Endothelial cell (in vitro differentiated cells): Measurements from ENCODE around the gene FBXW8. TPM values are rescaled to one million over a fixed set of nuclear protein-coding genes. Genes with fewer than 3 reads are reported as not detected.

Source experiments
- DNase-seq: peaks from one replicate; pipeline ENCODE4 v3.0.0; 2021; ENCODE audit warnings: low spot score
- H3K27ac Mint-ChIP-seq: one replicate; pipeline ENCODE4 v1.8.0; 2021; ENCODE audit warnings: mixed read lengths, inconsistent platforms; ENCODE audit not compliant: unreplicated experiment
- H3K27me3 Mint-ChIP-seq: one replicate; pipeline ENCODE4 v1.8.0; 2021; ENCODE audit warnings: mild to moderate bottlenecking, moderate library complexity, mixed read lengths, inconsistent platforms; ENCODE audit not compliant: unreplicated experiment
- H3K36me3 Mint-ChIP-seq: one replicate; pipeline ENCODE4 v1.8.0; 2021; ENCODE audit warnings: mild to moderate bottlenecking, low read depth, mixed read lengths, inconsistent platforms; ENCODE audit not compliant: unreplicated experiment
- H3K4me1 Mint-ChIP-seq: one replicate; pipeline ENCODE4 v1.8.0; 2021; ENCODE audit warnings: mild to moderate bottlenecking, mixed read lengths, inconsistent platforms; ENCODE audit not compliant: unreplicated experiment
- H3K4me3 Mint-ChIP-seq: one replicate; pipeline ENCODE4 v1.8.0; 2021; ENCODE audit warnings: mild to moderate bottlenecking, mixed read lengths, inconsistent platforms; ENCODE audit not compliant: unreplicated experiment
- H3K9me3 Mint-ChIP-seq: one replicate; pipeline ENCODE4 v1.8.0; 2021; ENCODE audit warnings: mixed read lengths, inconsistent platforms; ENCODE audit not compliant: unreplicated experiment
- total RNA-seq: library from RNA; stranded (reverse); fragmentation: NEBNext Ultra II Directional; extraction: Animal tissue kit (Norgen Biotek cat#: 25700); gene quantifications from one replicate; pipeline ENCODE4 v1.2.1, GENCODE V29; 2021; ENCODE audit not compliant: unreplicated experiment
- TF ChIP-seq, protein P1 (sequence below): fragments of 200-600 bp; sonication (generic); IDR thresholded peaks from one replicate; pipeline ENCODE4 v1.5.0; 2021; ENCODE audit warnings: antibody characterized with exemption; ENCODE audit not compliant: unreplicated experiment

FBXW8 gene
- total RNA-seq, 1 donor from 2014 or later: 17.8 TPM

DNA sequence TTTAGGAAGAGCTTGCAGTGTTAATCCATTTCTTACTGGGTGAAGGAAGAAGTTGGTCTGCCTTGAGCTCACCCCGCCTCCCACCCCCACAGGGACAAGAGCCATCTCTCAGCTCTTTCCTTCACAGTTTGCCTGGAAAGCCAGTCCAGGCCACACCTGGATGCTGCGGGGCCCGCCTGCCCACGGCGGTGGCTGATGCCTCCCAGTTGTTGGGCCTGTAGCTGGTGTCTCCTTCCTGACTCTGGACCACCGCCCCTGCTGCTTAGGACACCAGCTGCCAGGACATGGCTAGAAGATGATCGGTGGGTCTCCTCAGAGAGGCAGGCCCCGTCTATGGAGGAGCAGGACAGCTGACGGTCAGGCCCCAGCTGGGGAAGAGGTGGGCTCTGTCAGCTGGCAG, 95.6 kb downstream of the FBXW8 start:
- no peak overlapping the region for H3K27ac Mint-ChIP-seq
- H3K9me3 Mint-ChIP-seq: no peaks in the 10 kb centered on the region
- peaks cover 13% of the 10 kb centered on the region for H3K4me1 Mint-ChIP-seq
- peaks cover 12% of the 10 kb centered on the region for H3K36me3 Mint-ChIP-seq
- H3K4me3 Mint-ChIP-seq: no peak overlapping the region
- H3K27me3 Mint-ChIP-seq: no peaks in the 10 kb centered on the region
- TF ChIP-seq, protein P1, sequence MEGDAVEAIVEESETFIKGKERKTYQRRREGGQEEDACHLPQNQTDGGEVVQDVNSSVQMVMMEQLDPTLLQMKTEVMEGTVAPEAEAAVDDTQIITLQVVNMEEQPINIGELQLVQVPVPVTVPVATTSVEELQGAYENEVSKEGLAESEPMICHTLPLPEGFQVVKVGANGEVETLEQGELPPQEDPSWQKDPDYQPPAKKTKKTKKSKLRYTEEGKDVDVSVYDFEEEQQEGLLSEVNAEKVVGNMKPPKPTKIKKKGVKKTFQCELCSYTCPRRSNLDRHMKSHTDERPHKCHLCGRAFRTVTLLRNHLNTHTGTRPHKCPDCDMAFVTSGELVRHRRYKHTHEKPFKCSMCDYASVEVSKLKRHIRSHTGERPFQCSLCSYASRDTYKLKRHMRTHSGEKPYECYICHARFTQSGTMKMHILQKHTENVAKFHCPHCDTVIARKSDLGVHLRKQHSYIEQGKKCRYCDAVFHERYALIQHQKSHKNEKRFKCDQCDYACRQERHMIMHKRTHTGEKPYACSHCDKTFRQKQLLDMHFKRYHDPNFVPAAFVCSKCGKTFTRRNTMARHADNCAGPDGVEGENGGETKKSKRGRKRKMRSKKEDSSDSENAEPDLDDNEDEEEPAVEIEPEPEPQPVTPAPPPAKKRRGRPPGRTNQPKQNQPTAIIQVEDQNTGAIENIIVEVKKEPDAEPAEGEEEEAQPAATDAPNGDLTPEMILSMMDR: no peak
- DNase-seq: no peak

DNA sequence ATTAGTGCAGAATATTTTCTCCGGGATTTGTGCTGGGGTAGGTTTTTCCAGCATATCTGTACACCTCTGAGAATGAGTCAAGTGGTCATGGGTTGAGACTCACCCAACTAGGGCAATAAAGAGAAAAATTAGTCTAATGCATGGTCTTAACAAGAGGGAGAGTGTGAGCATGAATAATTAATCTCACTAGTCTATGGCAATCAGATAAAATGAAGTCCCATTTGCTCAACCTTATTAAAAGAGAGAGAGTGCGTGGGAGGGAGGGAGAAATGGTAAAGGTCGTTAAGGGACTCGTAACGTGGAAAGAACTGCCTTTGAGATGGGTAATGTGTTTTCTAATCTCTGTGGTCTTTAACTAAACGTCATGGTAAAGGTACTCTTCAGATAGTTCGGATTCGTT, 96.8 kb downstream of the FBXW8 start:
- H3K27me3 Mint-ChIP-seq: no peaks in the 10 kb centered on the region
- no peak for DNase-seq
- peaks cover 12% of the 10 kb centered on the region for H3K36me3 Mint-ChIP-seq
- H3K4me1 Mint-ChIP-seq: peaks cover 13% of the 10 kb centered on the region
- TF ChIP-seq, protein P1: no peak
- no peaks in the 10 kb centered on the region for H3K9me3 Mint-ChIP-seq
- no peak overlapping the region for H3K4me3 Mint-ChIP-seq
- H3K27ac Mint-ChIP-seq: no peak overlapping the region

DNA sequence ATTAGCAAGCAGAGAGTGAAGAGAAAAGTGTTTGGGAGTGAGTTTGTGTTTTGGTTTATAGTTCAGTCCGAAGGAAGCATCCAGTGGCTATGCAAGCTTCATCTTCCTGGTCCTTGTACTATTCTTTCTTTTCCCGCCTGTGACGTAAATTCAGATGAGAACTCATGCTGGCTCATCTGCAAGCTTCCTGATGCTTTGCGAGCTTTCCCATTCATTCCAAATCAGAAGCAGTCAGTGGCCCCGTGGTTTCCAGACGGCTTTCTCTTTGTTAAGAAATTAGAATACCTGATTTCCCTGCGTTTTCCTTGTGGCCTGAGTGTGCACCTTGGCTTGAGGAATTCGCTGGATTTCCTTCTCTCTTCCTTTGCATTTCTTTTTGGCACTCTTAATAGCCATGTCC, 99.0 kb downstream of the FBXW8 start:
- H3K36me3 Mint-ChIP-seq: peaks cover 14% of the 10 kb centered on the region
- no peaks in the 10 kb centered on the region for H3K9me3 Mint-ChIP-seq
- no peak overlapping the region for H3K4me3 Mint-ChIP-seq
- H3K27me3 Mint-ChIP-seq: no peaks in the 10 kb centered on the region
- TF ChIP-seq, protein P1: no peak
- no peak overlapping the region for H3K27ac Mint-ChIP-seq
- peaks cover 16% of the 10 kb centered on the region for H3K4me1 Mint-ChIP-seq
- DNase-seq: no peak

DNA sequence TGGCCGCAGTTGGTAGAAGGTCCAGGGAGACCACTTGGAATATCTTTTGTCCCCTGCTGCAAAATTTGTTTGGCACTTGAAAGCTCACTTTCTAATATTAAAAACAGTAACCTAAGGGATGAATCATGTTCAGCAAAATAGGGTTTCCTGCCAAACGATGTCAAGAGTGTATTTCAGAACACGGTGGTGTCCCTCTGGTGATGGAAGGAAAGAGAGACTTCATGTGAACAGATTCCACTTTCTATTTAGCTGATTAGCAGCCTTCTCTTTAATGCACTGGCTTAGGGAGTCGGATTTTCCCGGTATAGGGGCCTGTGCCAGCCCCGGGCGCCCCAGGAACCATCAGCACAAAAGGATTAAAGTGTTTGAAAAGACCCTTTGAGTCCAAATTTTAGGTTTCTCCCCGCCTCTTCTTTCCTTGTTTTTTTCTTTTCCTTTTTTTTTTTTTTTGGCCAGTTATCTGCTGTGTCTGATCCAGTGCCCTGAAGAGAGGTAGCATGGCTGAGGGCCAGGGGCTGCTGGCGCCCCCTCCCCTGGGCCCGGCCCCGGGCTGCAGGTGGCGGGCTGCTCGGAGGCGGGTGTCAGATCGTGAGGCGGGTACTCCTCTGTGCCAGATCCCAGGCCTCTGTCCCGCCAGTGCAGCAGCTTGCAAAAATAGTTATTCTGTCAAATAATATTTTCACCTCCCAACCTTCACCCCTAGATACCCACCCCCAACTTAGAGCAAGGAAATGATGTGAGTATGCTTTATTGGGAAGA, 100.1 kb downstream of the FBXW8 start:
- H3K4me3 Mint-ChIP-seq: no peak overlapping the region
- no peaks in the 10 kb centered on the region for H3K9me3 Mint-ChIP-seq
- peaks cover 18% of the 10 kb centered on the region for H3K36me3 Mint-ChIP-seq
- no peaks in the 10 kb centered on the region for H3K27me3 Mint-ChIP-seq
- no peak overlapping the region for H3K27ac Mint-ChIP-seq
- no peak for DNase-seq
- TF ChIP-seq, protein P1: no peak
- H3K4me1 Mint-ChIP-seq: peaks cover 16% of the 10 kb centered on the region

DNA sequence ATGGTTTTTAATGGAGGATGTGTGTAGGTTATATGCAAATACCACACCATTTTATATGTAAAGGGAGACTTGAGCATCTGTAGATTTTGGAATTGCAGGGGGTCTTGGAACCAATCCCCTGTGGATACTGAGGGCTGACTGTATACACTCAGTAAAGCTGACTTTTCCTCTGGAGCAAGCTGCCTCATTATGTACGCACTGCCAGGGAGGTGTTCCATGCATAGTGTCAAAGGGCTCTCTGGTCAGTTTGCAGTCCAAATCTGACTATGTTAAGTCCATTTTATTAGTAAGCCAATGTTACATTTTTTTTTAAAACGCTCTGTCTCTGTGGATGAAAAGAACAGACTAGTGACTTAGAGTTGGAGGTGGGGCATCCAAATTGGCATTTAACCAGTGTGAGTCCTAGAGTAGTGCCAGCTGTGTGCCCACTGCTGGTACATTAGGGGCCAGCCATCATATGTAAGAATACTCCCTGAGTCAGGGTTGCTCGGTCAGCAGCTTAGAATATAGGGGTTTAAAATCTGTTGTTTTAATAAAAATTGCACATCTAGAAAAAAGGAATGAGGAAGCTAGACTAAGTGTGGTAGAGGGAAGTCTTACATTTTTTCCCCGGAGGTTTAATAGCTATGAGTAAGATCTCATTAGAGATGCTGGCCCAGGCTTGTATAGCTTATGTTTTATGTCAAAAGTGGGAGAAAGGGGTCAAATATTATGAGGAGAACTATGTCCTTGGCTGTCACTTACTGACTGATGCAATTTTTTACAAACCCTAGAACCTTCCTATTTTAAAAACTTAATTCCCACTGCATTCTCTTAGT, 101.4 kb downstream of the FBXW8 start:
- DNase-seq: no peak
- Mint-ChIP-seq H3K4me1 (peaks cover 16% of the 10 kb centered on the region), H3K27me3 (no peaks in the 10 kb centered on the region), H3K4me3 (no peak overlapping the region), H3K27ac (no peak overlapping the region), H3K36me3 (peaks cover 21% of the 10 kb centered on the region), H3K9me3 (no peaks in the 10 kb centered on the region)
- TF ChIP-seq, protein P1: no peak
